Calu3 (cell line): ENCODE data around the gene CTPS2. TPM values are rescaled to one million over a fixed set of nuclear protein-coding genes. Genes with fewer than 3 reads are reported as not detected.

Experiments
- BruUV-seq: library from RNA; stranded (reverse); fragments of 400-500 nt; replicated peaks from 2 replicates; lab custom pipeline; 2021; lab: Mats Ljungman, UMichigan
- CTCF ChIA-PET: fragments of 300-600 bp; sonication (Branson Sonifier 250); formaldehyde crosslinking; loops from one replicate; lab custom pipeline; 2022; ENCODE audit warnings: antibody characterized with exemption; lab: Charles Lee
- DNase-seq: peaks from one replicate; pipeline ENCODE4 v3.0.0; 2022
- H3K27ac Mint-ChIP-seq: one replicate; pipeline ENCODE4 v1.8.0; 2022; ENCODE audit warnings: mixed read lengths; ENCODE audit not compliant: unreplicated experiment
- H3K27me3 Mint-ChIP-seq: one replicate; pipeline ENCODE4 v1.8.0; 2022; ENCODE audit warnings: mixed read lengths; ENCODE audit not compliant: unreplicated experiment
- H3K36me3 Mint-ChIP-seq: one replicate; pipeline ENCODE4 v1.8.0; 2022; ENCODE audit warnings: mild to moderate bottlenecking, moderate library complexity, mixed read lengths; ENCODE audit not compliant: insufficient read depth, unreplicated experiment
- H3K4me1 Mint-ChIP-seq: one replicate; pipeline ENCODE4 v1.8.0; 2022; ENCODE audit warnings: mild to moderate bottlenecking, low read depth, mixed read lengths; ENCODE audit not compliant: unreplicated experiment
- H3K4me3 Mint-ChIP-seq: one replicate; pipeline ENCODE4 v1.8.0; 2022; ENCODE audit warnings: mild to moderate bottlenecking, low read depth, moderate library complexity, mixed read lengths; ENCODE audit not compliant: unreplicated experiment
- H3K9me3 Mint-ChIP-seq: one replicate; pipeline ENCODE4 v1.8.0; 2022; ENCODE audit warnings: low read depth, mixed read lengths; ENCODE audit not compliant: unreplicated experiment
- CTCF ChIP-seq: fragments of 200-600 bp; IDR thresholded peaks from one replicate; pipeline ENCODE4 v1.8.0; 2022; ENCODE audit warnings: antibody characterized with exemption; ENCODE audit not compliant: unreplicated experiment
- intact Hi-C: fragments of 100-400 bp; cut with micrococcal nuclease; formaldehyde crosslinking; loops from one replicate; pipeline ENCODE4 v1.10.0; 2022; ENCODE audit not compliant: unreplicated experiment
- total RNA-seq: library from RNA; stranded (reverse); gene quantifications from 2 replicates; pipeline ENCODE4 v1.2.3, GENCODE V29; 2022

The CTPS2 gene
- total RNA-seq, 1 experiment from 2014 or later = 23.2 TPM

GRCh38 chrX:16594490-16594889 is 118.0 kb downstream of the CTPS2 start:
- peaks cover 4% of the 10 kb centered on the region for H3K36me3 Mint-ChIP-seq
- H3K4me3 Mint-ChIP-seq = no peak overlapping the region
- no peaks in the 10 kb centered on the region for H3K27me3 Mint-ChIP-seq
- H3K9me3 Mint-ChIP-seq = no peaks in the 10 kb centered on the region
- no peak overlapping the region for H3K27ac Mint-ChIP-seq
- no peaks in the 10 kb centered on the region for H3K4me1 Mint-ChIP-seq
- intact Hi-C loops = no loop called here
- CTCF ChIA-PET = no interaction called here
- no TSS peak for BruUV-seq
- TF ChIP-seq CTCF = no peak
- DNase-seq = no peak

- H3K36me3 Mint-ChIP-seq = peaks cover 4% of the 10 kb centered on the region
- H3K27ac Mint-ChIP-seq = no peak overlapping the region
- no peaks in the 10 kb centered on the region for H3K9me3 Mint-ChIP-seq
- intact Hi-C loops = no loop called here
- no peaks in the 10 kb centered on the region for H3K27me3 Mint-ChIP-seq
- H3K4me1 Mint-ChIP-seq = no peaks in the 10 kb centered on the region
- TF ChIP-seq CTCF = no peak
- no peak overlapping the region for H3K4me3 Mint-ChIP-seq
- no TSS peak for BruUV-seq
- no peak for DNase-seq
- CTCF ChIA-PET = no interaction called here
Observed at GRCh38 chrX:16593801-16594200, 118.7 kb downstream of the CTPS2 start.

GRCh38 chrX:16592194-16592770 is 120.2 kb downstream of the CTPS2 start:
- Mint-ChIP-seq H3K27ac (no peak overlapping the region), H3K4me3 (no peak overlapping the region), H3K9me3 (no peaks in the 10 kb centered on the region), H3K27me3 (no peaks in the 10 kb centered on the region), H3K4me1 (no peaks in the 10 kb centered on the region), H3K36me3 (peaks cover 4% of the 10 kb centered on the region)
- TF ChIP-seq CTCF = no peak
- DNase-seq = no peak
- BruUV-seq = no TSS peak
- CTCF ChIA-PET = no interaction called here
- intact Hi-C loops = no loop called here

- TF ChIP-seq CTCF = no peak
- Mint-ChIP-seq H3K4me3 (no peak overlapping the region), H3K27ac (no peak overlapping the region), H3K27me3 (no peaks in the 10 kb centered on the region), H3K4me1 (no peaks in the 10 kb centered on the region), H3K36me3 (peaks cover 4% of the 10 kb centered on the region), H3K9me3 (no peaks in the 10 kb centered on the region)
- intact Hi-C loops = no loop called here
- no TSS peak for BruUV-seq
- CTCF ChIA-PET = no interaction called here
- DNase-seq = no peak
Observed at GRCh38 chrX:16589826-16590225, 122.6 kb downstream of the CTPS2 start.
